UCSD-AML1 (cell line): Measurements from ENCODE around the gene GRIK4.
"Not testable (repeated sequence)": the region's sequence is repeated elsewhere in the genome, so short reads cannot be mapped to it uniquely, and the experiment has no call there.

ENCODE experiments used
- DNase-seq: peaks from one replicate; lab custom pipeline; 2025; ENCODE audit not compliant: unreplicated experiment; lab: John Stamatoyannopoulos, UW

The GRIK4 gene

GRCh38 chr11:120974466-120974865 lies 462.9 kb downstream of the GRIK4 start:
- DNase-seq: no peak

- DNase-seq: no peak
Measured at GRCh38 chr11:120974965-120975364, 463.4 kb downstream of the GRIK4 start.

DNA sequence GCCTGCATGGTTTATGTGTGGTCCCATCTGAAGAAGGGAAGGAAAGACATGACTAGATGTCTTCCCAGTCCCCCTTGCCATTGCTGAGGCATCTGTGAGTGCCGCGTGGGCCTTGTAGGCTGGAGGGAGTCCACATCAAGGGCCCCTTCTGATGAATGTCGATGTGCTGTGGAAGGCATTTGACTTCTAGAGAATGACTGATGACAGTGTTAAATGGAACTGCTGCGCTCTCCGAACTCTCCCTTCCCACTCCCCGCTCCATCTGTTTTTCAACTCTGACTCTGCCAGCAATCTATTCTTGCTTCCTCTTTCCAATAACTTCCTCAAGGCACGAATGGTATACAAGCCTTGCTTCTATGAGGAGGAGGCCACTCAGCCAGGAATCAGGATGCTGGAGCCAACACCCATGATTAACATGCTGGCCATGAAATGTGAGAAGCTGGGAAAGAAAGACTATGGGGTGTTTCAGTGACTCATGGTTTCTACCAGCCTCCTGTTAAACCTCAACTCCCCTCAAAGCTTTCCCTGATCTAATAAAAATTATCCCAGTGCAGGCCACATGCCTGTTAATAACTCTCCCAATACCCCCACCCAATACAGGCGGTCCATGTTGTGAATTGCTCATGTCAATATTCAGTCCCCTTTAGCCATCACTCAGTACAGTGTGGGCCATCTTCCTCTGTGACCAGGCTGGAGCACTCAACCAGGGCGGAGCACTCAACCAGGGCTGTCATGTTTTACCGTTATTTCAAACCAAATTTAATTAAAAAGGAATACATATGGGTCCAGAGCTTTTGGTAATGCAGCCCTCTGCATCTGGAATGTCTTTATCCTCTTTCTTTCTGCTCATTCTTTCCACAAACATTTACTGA lies 466.0 kb downstream of the GRIK4 start:
- no peak for DNase-seq

DNA sequence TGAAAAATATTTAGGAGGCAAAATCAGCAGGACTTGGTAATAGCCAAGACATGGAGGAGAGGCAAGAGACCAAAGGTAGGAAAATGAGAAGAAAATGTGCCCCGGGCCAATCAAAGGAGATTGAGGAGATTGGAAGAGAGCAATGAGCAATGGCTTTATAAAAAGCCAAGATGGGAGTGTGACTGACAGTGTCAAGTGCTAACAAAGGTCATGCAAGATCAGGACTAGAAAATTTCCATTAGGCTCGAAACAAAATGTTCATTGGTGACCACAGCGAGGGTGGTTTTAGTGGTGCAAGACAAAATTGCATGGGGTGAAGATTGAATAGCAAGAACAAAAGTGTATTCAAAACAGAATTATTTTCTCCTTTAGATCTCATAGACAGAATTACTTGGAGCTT lies 467.2 kb downstream of the GRIK4 start:
- no peak for DNase-seq

DNA sequence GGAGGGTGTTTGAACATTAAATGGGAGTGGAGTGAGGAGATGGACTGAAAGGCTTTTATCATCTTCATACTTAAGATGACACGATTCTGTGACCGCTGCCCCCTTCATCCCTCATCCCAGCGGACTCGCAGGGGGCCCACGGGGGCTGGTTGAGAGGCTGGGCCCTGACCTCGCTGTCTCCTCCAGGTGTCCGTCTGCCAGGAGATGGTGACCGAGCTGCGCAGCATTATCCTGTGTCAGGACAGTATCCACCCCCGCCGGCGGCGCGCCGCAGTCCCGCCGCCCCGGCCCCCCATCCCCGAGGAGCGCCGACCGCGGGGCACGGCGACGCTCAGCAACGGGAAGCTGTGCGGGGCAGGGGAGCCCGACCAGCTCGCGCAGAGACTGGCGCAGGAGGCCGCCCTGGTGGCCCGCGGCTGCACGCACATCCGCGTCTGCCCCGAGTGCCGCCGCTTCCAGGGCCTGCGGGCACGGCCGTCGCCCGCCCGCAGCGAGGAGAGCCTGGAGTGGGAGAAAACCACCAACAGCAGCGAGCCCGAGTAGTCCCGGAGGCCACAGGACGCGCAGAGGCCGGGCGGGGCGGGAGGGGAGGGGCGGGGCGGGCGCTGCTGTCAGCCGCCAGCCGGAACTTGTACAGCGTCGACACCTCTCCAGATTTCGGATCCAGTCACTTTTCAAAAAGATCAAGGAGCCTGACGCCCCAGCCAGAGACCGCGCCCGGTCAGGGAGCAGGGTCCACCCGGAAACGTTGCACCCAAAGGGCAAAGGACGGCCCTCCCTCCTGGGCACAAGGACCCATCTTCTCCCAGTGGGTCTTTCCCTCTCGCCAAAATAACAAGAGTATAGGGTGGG lies 474.4 kb downstream of the GRIK4 start:
- peak; percentile 44 for DNase-seq

DNA sequence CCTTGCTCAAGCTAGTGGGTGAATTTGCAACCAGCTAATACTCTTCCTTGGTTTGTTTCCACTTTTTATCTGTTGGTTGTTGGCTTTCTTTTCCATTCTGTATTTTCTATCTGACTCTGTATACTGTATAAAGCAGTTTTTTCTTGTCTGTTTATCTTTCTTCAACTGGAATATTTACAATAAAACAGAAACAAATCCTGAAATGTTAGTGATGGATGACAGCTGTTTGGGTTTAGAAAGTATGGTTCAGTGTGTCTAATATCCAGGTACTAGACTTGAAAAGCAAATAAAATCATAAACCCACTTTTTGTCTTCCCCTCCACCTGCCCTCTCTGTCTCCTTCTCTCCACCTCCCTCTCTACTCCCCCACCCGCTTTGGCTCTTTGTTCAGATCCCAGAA lies 477.1 kb downstream of the GRIK4 start:
- no peak for DNase-seq

DNA sequence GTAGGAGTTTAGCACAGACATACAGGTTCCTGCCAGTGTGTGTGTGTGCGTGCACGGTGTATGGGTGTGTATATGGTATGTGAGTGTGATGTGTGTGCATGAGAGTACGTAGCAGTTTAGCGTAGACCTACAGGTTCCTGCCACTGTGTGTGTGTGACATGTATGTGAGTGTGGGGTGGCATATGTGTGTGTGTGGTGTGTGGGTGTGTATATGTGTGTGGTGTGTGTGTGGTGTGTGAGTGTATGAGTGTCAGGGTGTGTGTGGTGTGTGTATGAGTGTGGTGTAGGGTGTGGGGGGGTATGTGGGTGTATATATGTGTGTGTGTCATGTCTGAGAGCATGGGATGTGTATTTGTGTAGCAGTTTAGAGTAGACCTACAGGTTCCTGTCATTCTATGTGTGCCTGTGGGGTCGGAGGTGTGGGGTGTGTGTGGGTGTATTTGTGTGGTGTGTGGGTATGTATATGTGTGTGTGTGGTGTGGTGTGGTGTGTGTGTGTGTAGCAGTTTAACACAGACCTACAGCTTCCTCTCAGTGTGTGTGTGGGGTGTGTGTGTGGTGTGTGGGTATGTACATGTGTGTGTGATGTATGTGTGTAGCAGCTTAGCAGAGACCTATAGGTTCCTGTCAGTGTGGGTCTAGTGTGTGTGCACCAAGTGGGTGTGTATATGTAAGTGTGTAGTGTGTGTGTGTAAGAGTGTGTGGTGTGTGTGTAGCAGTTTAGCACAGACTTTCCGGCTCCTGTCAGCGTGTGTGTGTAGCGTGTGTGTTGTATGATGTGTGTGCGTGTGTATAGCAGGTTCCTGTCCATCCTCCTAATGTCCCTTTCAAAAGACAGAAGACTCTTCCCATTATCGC lies 480.5 kb downstream of the GRIK4 start:
- no peak for DNase-seq

GRCh38 chr11:120994091-120994859 lies 482.7 kb downstream of the GRIK4 start:
- DNase-seq: no peak

DNA sequence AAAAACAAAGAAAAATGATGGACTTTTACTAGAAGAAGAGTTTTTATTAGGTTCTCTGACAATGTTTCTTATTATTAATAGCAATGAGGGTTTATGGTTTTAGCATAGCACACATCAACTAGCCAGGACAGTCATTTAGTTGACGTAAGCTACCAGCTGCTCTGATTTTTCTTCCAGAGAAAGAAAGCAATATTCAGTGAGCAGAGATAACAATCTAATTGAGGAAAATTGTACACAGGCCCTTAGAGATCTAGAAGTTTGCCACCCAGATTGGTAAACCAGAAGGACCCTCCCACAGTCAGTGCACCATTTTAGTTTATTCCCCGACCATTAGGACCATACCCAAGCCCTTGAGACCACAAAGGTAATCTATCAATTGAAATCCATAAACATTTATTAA lies 483.6 kb downstream of the GRIK4 start:
- DNase-seq: no peak

DNA sequence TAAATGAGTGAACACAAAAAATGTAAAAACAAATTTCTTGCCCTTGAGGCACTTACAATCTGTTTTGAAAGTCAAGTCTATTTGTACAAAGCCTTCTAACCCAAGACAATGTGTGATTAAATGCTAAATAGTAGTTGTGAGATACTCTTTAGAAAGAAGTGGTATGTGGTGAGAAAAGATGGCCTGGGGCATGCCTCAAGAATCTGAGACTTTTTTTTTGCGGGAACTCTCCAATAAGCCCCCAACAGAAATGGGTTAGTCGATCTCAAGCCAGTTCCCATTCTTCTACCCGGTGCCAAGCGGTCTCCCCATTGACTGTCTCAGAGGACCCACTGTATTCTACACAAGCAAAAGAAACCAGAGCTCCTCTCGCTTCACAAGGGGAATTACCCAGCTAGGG lies 485.4 kb downstream of the GRIK4 start:
- DNase-seq: no peak

- DNase-seq: no peak
Measured at GRCh38 chr11:120998581-120998980, 487.0 kb downstream of the GRIK4 start.

GRCh38 chr11:121004206-121004840 lies 492.8 kb downstream of the GRIK4 start:
- DNase-seq: no peak

DNA sequence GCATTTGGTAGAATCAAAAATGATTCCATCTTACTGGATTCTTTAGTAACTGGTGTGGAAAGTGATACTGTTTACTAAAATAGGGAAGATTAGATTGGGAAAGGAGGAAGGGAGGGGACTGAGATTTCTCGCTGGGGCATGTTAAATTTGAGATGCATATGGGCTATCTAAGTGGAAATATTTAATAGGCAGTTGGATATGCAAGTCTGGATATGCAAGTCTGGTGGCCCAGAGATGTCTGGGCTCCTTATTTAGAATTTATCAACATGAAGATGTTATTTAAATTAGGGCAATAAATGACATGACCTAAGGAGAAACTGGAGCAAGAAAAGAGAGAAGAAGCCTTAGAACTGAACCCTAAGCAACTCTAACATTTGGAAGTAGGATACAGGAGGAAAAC lies 495.4 kb downstream of the GRIK4 start:
- DNase-seq: no peak

DNA sequence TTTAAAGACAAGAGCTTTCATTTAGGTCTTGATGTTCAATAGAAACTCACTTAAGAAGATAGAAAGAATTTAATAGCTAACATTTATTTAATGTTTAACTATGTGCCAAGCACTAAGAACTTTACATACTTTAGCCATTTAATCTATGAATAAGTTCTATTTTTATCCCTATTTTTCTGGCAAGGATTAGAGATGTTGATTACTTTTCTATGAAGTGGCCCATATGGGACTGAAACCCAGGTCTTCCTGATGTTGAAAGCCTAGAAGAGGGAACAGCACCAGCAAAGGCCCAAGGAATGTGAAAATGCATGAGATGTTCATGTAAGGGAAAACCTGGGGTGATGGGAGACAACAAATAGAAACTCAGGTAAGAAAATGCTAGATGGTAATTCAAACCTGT lies 497.0 kb downstream of the GRIK4 start:
- no peak for DNase-seq

GRCh38 chr11:121012091-121012490 lies 500.5 kb downstream of the GRIK4 start:
- DNase-seq: no peak

GRCh38 chr11:121018746-121019145 lies 507.2 kb downstream of the GRIK4 start:
- no peak for DNase-seq

- DNase-seq: not testable (repeated sequence)
Measured at GRCh38 chr11:121021718-121022117, 510.2 kb downstream of the GRIK4 start.

GRCh38 chr11:121023848-121024751 lies 512.6 kb downstream of the GRIK4 start, which contains the start of gene TBCEL:
TSS of gene TBCEL (plus strand) at chr11:121024102. CDS start at chr11:121045691, 21,589 bp downstream.
- peak; percentile 87 for DNase-seq

DNA sequence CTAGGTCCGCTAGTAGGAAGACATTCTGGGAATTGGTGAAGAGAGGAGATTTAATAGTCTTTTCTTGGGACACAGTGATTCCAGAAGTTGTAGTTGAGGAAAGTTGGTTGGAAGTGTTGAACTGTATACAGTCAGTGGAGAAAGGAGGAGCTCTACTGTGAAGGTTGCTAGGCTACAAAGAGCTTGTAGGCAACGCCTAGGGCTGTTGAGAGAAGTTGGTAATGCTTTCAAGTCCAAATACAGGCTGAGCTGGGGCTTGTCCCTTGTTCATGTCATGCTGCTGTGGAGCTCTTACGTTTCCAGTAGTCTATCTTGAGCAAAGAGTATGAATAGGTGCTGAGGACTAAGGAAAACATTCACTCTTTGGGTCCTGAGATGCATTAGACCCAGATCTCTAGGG lies 513.4 kb downstream of the GRIK4 start:
- DNase-seq: no peak
